ENCODE data around the gene RPS6KA3. TPM values are rescaled to one million over a fixed set of nuclear protein-coding genes. Genes with fewer than 3 reads are reported as not detected.

Gene RPS6KA3
- total and polyA plus RNA-seq, 2 experiments from 2014 or later, result 38.6 to 99.4 TPM

GRCh38 chrX:20244931-20245330 lies 21.8 kb downstream of the RPS6KA3 start:
- no peaks in the 10 kb centered on the region for H3K27me3 ChIP-seq
- no peak for TF ChIP-seq EZH2phosphoT487 (IDR thresholded peaks at IDR 0.05; ENCODE audit: low read depth, severe bottlenecking, unreplicated experiment)
- TF ChIP-seq EZH2 (IDR thresholded peaks at IDR 0.05; ENCODE audit: borderline replicate concordance), result no peak
- TF ChIP-seq CTCF (IDR thresholded peaks at IDR 0.05; ENCODE audit: poor library complexity), result no peak
- H4K20me1 ChIP-seq (ENCODE audit: insufficient read depth, poor library complexity, severe bottlenecking), result peaks cover 6% of the 10 kb centered on the region
- 41% methylated on average over 2 of the region's 2 CpGs for WGBS (ENCODE audit: low lambda C conversion rate, missing lambda C conversion rate)
- H3K4me2 ChIP-seq, result peak overlapping the region; percentile 21
- H3K36me3 ChIP-seq (replicated peaks; ENCODE audit: insufficient read depth, low read depth), result no peaks in the 10 kb centered on the region
- no peaks in the 10 kb centered on the region for H3K4me1 ChIP-seq (ENCODE audit: insufficient read depth)
- peaks cover 49% of the 10 kb centered on the region for H3K79me2 ChIP-seq
- no peak overlapping the region for H3K27ac ChIP-seq
- H3K4me3 ChIP-seq, result no peak overlapping the region
- DNase-seq (ENCODE audit: low spot score), result no peak
- peaks cover 6% of the 10 kb centered on the region for H3K9me3 ChIP-seq (ENCODE audit: low read depth)
- H3K9me2 ChIP-seq (replicated peaks; ENCODE audit: insufficient read depth), result no peaks in the 10 kb centered on the region
- no peak overlapping the region for H2AFZ ChIP-seq

- Histone ChIP-seq H3K4me2 (no peak overlapping the region), H3K27ac (no peak overlapping the region), H4K20me1 (ENCODE audit: insufficient read depth, poor library complexity, severe bottlenecking) (peaks cover 6% of the 10 kb centered on the region), H3K79me2 (peaks cover 50% of the 10 kb centered on the region), H3K9me3 (ENCODE audit: low read depth) (peaks cover 6% of the 10 kb centered on the region), H2AFZ (no peak overlapping the region), H3K4me1 (ENCODE audit: insufficient read depth) (no peaks in the 10 kb centered on the region), H3K9me2 (replicated peaks; ENCODE audit: insufficient read depth) (no peaks in the 10 kb centered on the region), H3K27me3 (no peaks in the 10 kb centered on the region), H3K36me3 (replicated peaks; ENCODE audit: insufficient read depth, low read depth) (no peaks in the 10 kb centered on the region), H3K4me3 (no peak overlapping the region)
- no peak for DNase-seq (ENCODE audit: low spot score)
- no peak for TF ChIP-seq EZH2phosphoT487 (IDR thresholded peaks at IDR 0.05; ENCODE audit: low read depth, severe bottlenecking, unreplicated experiment)
- no peak for TF ChIP-seq CTCF (IDR thresholded peaks at IDR 0.05; ENCODE audit: poor library complexity)
- TF ChIP-seq EZH2 (IDR thresholded peaks at IDR 0.05; ENCODE audit: borderline replicate concordance), result no peak
These were observed 26.5 kb downstream of the RPS6KA3 start for GRCh38 chrX:20240201-20240600.

GRCh38 chrX:20237864-20238263 lies 28.8 kb downstream of the RPS6KA3 start:
- TF ChIP-seq EZH2phosphoT487 (IDR thresholded peaks at IDR 0.05; ENCODE audit: low read depth, severe bottlenecking, unreplicated experiment), result no peak
- no peak for TF ChIP-seq CTCF (IDR thresholded peaks at IDR 0.05; ENCODE audit: poor library complexity)
- TF ChIP-seq EZH2 (IDR thresholded peaks at IDR 0.05; ENCODE audit: borderline replicate concordance), result no peak
- 35% methylated on average over 1 of the region's 1 CpG for WGBS (ENCODE audit: low lambda C conversion rate, missing lambda C conversion rate)
- Histone ChIP-seq H3K4me3 (no peak overlapping the region), H3K4me2 (no peak overlapping the region), H3K9me2 (replicated peaks; ENCODE audit: insufficient read depth) (no peaks in the 10 kb centered on the region), H4K20me1 (ENCODE audit: insufficient read depth, poor library complexity, severe bottlenecking) (peaks cover 3% of the 10 kb centered on the region), H3K27ac (no peak overlapping the region), H2AFZ (no peak overlapping the region), H3K36me3 (replicated peaks; ENCODE audit: insufficient read depth, low read depth) (no peaks in the 10 kb centered on the region), H3K27me3 (no peaks in the 10 kb centered on the region), H3K4me1 (ENCODE audit: insufficient read depth) (no peaks in the 10 kb centered on the region), H3K9me3 (ENCODE audit: low read depth) (peaks cover 6% of the 10 kb centered on the region), H3K79me2 (peaks cover 44% of the 10 kb centered on the region)
- DNase-seq (ENCODE audit: low spot score), result no peak

- H3K9me2 ChIP-seq (replicated peaks; ENCODE audit: insufficient read depth), result no peaks in the 10 kb centered on the region
- H3K27ac ChIP-seq, result no peak overlapping the region
- H3K4me3 ChIP-seq, result no peak overlapping the region
- no peaks in the 10 kb centered on the region for H3K27me3 ChIP-seq
- H3K4me1 ChIP-seq (ENCODE audit: insufficient read depth), result no peaks in the 10 kb centered on the region
- no peak overlapping the region for H2AFZ ChIP-seq
- H3K79me2 ChIP-seq, result peaks cover 24% of the 10 kb centered on the region
- H3K9me3 ChIP-seq (ENCODE audit: low read depth), result no peaks in the 10 kb centered on the region
- H4K20me1 ChIP-seq (ENCODE audit: insufficient read depth, poor library complexity, severe bottlenecking), result no peaks in the 10 kb centered on the region
- no peak overlapping the region for H3K4me2 ChIP-seq
- no peak for DNase-seq (ENCODE audit: low spot score)
- no peaks in the 10 kb centered on the region for H3K36me3 ChIP-seq (replicated peaks; ENCODE audit: insufficient read depth, low read depth)
- TF ChIP-seq EZH2phosphoT487 (IDR thresholded peaks at IDR 0.05; ENCODE audit: low read depth, severe bottlenecking, unreplicated experiment) (no peak), CTCF (IDR thresholded peaks at IDR 0.05; ENCODE audit: poor library complexity) (no peak), EZH2 (IDR thresholded peaks at IDR 0.05; ENCODE audit: borderline replicate concordance) (no peak)
These were observed 31.0 kb downstream of the RPS6KA3 start for GRCh38 chrX:20235755-20236154.
